GM10248 (cell line): ENCODE results near the gene BICRA.

Experiments
- CTCF ChIA-PET: fragments of 300-600 bp; sonication (Branson Sonifier 250); formaldehyde crosslinking; extraction: SDS; loops from one replicate; lab custom pipeline; 2021; ENCODE audit warnings: antibody characterized with exemption; lab: Yijun Ruan, JAX
- POLR2A ChIA-PET: fragments of 350-650 bp; sonication (Branson Sonifier 250); formaldehyde crosslinking; extraction: SDS; loops from one replicate; lab custom pipeline; 2020; ENCODE audit warnings: antibody characterized with exemption; lab: Yijun Ruan, JAX
- DNase-seq: peaks from one replicate; pipeline ENCODE4 v3.0.0; 2012; ENCODE audit errors: extremely low spot score
- TF ChIP-seq, protein P1 (sequence below): IDR thresholded peaks from 2 replicates; pipeline ENCODE4 v1.5.1; 2012; ENCODE audit warnings: mild to moderate bottlenecking, low read depth; ENCODE audit errors: extremely low read depth, missing control alignments, control extremely low read depth

Gene BICRA

DNA sequence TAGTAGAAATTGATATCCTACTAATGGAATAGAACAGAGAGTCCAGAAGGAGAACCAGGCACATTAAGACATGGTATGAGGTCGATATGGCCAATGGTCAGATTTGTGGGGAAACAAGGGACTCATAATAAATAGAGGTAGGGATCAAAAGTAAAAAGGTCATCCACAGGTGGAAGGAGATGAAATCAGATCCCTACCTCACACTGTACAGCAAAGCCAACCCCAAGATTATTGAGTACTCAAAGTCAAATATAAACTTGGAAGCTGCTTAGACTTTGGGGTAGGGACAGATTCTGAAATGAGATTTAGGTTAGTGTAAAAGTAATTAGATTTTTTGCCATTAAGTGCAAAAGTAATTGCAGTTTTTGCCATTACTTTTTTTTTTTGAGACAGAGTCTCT lies 40.7 kb downstream of the BICRA start:
- DNase-seq = no peak
- POLR2A ChIA-PET = no interaction called here
- TF ChIP-seq, protein P1, sequence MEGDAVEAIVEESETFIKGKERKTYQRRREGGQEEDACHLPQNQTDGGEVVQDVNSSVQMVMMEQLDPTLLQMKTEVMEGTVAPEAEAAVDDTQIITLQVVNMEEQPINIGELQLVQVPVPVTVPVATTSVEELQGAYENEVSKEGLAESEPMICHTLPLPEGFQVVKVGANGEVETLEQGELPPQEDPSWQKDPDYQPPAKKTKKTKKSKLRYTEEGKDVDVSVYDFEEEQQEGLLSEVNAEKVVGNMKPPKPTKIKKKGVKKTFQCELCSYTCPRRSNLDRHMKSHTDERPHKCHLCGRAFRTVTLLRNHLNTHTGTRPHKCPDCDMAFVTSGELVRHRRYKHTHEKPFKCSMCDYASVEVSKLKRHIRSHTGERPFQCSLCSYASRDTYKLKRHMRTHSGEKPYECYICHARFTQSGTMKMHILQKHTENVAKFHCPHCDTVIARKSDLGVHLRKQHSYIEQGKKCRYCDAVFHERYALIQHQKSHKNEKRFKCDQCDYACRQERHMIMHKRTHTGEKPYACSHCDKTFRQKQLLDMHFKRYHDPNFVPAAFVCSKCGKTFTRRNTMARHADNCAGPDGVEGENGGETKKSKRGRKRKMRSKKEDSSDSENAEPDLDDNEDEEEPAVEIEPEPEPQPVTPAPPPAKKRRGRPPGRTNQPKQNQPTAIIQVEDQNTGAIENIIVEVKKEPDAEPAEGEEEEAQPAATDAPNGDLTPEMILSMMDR = no peak
- CTCF ChIA-PET = interaction anchor here (0.6 kb wide), 1 partner anchor 116 kb away, joined by 3 read pairs; no protein-coding TSS in a partner anchor

DNA sequence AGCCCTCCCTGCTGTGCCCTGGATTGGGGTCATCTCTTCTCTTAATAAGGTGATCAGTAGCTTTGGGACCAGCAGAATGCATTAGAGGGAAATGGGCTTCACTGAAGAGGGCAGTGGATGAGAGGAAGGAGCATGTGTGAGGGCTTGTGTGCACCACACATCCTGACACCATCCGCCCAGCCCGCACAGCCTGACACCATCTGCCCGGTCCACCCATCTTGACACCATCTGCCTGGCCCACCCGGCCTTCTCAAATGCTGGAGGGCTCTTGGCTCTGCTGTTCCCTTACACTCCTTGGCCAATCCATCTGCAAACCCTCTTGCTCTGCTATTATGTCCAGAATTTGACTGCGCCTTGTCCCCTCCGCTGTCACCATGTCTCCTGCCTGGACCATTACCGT lies 41.8 kb downstream of the BICRA start:
- ChIA-PET CTCF (no interaction called here), POLR2A (no interaction called here)
- DNase-seq = no peak
- TF ChIP-seq, protein P1 = no peak

DNA sequence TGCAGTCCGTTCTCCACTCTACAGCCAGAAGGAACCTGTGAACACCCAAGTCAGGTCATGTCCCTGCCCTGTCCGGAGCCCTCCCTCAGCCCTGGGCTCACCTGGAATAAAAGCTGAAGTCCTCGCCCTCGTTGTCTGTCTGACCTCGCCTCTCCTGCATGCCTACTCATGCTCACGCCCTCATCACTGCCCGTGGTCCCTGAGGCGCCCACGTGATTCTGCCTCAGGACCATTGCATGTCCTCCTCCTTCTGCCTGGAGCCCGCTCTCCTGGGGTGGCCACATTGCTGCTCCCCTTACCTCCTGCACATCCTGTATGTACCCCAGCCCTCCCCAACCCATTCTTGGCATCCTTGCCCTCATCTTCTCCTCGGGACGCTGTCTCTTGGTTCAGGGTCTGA lies 42.2 kb downstream of the BICRA start:
- ChIA-PET POLR2A (no interaction called here), CTCF (no interaction called here)
- TF ChIP-seq, protein P1 = no peak
- no peak for DNase-seq

DNA sequence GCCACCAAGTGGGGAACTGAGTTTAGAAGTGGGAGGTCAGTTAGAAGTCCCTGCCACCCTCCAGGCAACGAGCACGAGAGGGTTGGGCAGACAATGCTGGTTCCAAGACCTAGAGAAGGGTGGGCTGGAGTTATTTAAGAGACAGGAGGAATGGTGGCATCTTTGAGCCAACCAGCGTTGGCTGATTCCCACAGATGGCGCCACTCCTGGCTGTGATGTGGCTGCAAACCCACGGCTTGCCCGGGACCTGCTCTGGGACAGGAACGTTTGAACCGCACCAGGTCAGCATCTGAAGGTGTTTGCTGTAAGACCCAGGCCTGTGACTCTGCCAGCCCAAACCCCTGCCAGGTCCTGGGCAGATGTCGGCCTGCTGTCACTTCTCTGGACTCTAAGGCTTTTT lies 42.8 kb downstream of the BICRA start:
- TF ChIP-seq, protein P1 = no peak
- DNase-seq = no peak
- CTCF ChIA-PET = no interaction called here
- POLR2A ChIA-PET = no interaction called here

DNA sequence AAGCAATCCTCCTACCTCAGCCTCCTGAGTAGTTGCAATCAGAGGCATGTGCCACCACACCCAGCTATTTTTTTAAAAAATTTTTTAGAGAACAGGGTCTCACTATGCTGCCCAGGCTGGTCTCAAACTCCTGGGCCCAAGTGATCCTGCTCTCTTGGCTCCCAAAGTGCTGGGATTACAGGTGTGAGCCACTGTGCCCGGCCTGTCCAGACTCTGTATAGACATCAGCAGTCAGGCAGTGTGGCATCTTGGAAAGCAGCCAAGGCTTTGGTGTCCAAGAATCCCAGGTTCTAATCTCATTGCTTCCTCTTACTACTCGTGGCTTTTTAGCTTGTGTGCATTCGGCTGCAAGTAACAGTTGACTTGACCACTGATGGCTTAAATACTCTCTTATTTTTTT lies 43.4 kb downstream of the BICRA start:
- CTCF ChIA-PET = no interaction called here
- DNase-seq = no peak
- POLR2A ChIA-PET = no interaction called here

DNA sequence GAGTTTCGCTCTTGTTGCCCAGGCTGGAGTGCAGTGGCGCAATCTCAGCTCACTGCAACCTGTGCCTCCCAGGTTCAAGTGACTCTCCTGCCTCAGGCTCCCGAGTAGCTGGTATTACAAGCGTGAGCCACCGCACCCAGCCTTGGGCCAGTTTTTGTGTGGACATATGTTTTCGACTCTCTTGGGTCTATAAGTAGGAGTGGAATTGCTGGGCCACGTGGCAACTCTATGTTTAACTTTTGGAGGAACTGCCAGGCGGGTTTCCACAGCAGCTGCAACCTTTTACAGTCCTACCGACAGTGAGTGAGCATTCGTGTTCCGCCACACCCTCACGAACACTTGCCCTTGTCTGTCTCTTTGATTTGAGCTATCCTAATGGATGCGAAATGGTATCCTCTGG lies 44.9 kb downstream of the BICRA start:
- TF ChIP-seq, protein P1 = no peak
- ChIA-PET POLR2A (no interaction called here), CTCF (interaction anchor here (1.2 kb wide), 1 partner anchor 26 kb away, joined by 4 read pairs; no protein-coding TSS in a partner anchor)
- DNase-seq = no peak

More for the DNA sequence above, 43.4 kb downstream of the BICRA start:
- TF ChIP-seq, protein P1 = no peak
